Activated T-helper 9 cell treated with anti-CD3 and anti-CD28 coated beads, Interleukin-2, amount 50 U/mL, for 16 hours (primary cell): ENCODE results near the gene LIMS1.
"Not testable (repeated sequence)": the region's sequence is repeated elsewhere in the genome, so short reads cannot be mapped to it uniquely, and the experiment has no call there.

Experiments used
- DNase-seq: peaks from one replicate; pipeline ENCODE4 v3.0.0-alpha.2; 2020; ENCODE audit warnings: low read depth

Gene LIMS1

GRCh38 chr2:108533832-108534583 is at the start of gene LIMS1:
Gene LIMS1, plus strand, starts transcription at chr2:108534470. Its CDS starts 93 bp downstream, at chr2:108534563.
- DNase-seq, result peak; percentile 84

GRCh38 chr2:108485253-108485652 is 49.0 kb upstream of the LIMS1 start:
- no peak for DNase-seq

- no peak for DNase-seq
Measured at GRCh38 chr2:108490506-108491122, 43.7 kb upstream of the LIMS1 start.

- DNase-seq, result no peak
Measured at GRCh38 chr2:108491848-108492247, 42.4 kb upstream of the LIMS1 start.

GRCh38 chr2:108492364-108492763 is 41.9 kb upstream of the LIMS1 start:
- DNase-seq, result no peak

GRCh38 chr2:108496167-108496566 is 38.1 kb upstream of the LIMS1 start:
- not testable (repeated sequence) for DNase-seq

GRCh38 chr2:108507620-108508019 is 26.6 kb upstream of the LIMS1 start:
- DNase-seq, result not testable (repeated sequence)

- not testable (repeated sequence) for DNase-seq
Measured at GRCh38 chr2:108512431-108512830, 21.8 kb upstream of the LIMS1 start.

GRCh38 chr2:108514478-108514877 is 19.8 kb upstream of the LIMS1 start:
- not testable (repeated sequence) for DNase-seq

GRCh38 chr2:108524688-108525087 is 9.6 kb upstream of the LIMS1 start:
- DNase-seq, result not testable (repeated sequence)

- DNase-seq, result not testable (repeated sequence)
Measured at GRCh38 chr2:108525258-108525657, 9.0 kb upstream of the LIMS1 start.

GRCh38 chr2:108531674-108532055 is 2.6 kb upstream of the LIMS1 start:
- DNase-seq, result no peak

GRCh38 chr2:108534584-108535356 is 500 bp downstream of the LIMS1 start:
- DNase-seq, result peak; percentile 30

- no peak for DNase-seq
Measured at GRCh38 chr2:108535357-108535631, 1.0 kb downstream of the LIMS1 start.

- no peak for DNase-seq
Measured at GRCh38 chr2:108536133-108536780, 2.0 kb downstream of the LIMS1 start.

- no peak for DNase-seq
Measured at GRCh38 chr2:108536911-108537310, 2.6 kb downstream of the LIMS1 start.

- DNase-seq, result no peak
Measured at GRCh38 chr2:108538000-108538625, 3.8 kb downstream of the LIMS1 start.

- DNase-seq, result no peak
Measured at GRCh38 chr2:108541451-108541850, 7.2 kb downstream of the LIMS1 start.

GRCh38 chr2:108542071-108542470 is 7.8 kb downstream of the LIMS1 start:
- DNase-seq, result no peak

GRCh38 chr2:108547606-108548005 is 13.3 kb downstream of the LIMS1 start:
- DNase-seq, result no peak

GRCh38 chr2:108548208-108549003 is 14.1 kb downstream of the LIMS1 start:
- DNase-seq, result no peak
